ENCODE results near the gene SCYGR1.
"Not testable (repeated sequence)": the region's sequence is repeated elsewhere in the genome, so short reads cannot be mapped to it uniquely, and the experiment has no call there.

The SCYGR1 gene

DNA sequence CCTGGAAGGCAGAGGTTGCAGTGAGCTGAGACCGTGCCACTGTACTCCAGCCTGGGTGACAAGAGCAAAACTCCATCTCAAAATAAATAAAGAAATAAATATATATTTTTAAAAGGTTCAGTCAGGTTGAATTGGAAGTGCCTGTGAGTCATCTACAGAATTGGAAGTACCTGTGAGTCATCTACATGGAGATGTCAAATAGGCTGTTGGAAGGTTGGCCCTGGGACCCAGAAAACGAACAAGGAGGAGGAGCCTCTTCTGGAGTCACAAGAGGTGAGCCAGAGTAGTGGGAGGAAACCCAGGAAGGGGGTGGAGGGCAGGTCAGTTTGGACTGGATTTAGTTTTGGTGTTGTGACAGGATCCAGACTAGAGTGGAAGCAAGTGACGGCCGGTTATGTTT lies 15.2 kb upstream of the SCYGR1 start:
- no peak for DNase-seq (ENCODE audit: low read depth in 2 of 2)

DNA sequence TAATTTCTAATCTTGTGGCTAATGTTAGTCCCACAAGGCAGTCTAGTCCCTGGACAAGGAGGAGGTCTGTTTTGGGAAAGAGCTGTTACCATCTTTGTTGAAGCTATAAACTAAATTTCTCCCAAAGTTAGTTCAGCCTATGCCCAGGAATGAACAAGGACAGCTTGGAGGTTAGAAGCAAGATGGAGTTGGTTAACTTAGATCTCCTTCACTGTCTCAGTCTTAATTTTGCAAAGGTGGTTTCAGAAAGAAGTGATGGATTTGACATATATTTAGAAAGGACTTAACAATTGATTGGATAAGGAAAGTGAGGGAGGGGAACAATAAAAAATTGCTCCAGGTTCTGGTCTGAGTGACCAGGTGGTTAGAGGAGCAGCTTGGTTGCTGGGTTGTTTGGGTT lies 14.6 kb upstream of the SCYGR1 start:
- DNase-seq (ENCODE audit: low read depth in 2 of 2), result no peak

DNA sequence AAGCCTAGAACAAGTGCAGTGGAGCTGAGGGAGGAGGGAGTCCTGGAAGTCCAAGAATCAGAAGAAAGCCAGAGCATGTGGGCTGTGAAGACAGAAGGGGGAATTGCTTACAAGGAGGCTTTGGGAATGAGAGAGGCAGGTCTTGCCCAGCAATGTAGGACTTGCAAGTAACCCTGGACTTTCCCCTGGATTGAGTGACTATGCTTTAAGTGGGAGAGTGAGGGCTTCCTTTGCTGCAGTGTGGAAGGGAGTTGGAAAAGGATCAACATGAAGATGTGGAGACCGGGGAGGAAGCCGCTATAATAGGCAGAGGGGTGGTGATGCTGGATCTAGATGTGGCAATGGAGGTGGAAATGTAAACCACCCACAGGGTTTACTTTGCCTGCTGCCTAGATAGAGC lies 13.8 kb upstream of the SCYGR1 start:
- no peak for DNase-seq (ENCODE audit: low read depth in 2 of 2)

DNA sequence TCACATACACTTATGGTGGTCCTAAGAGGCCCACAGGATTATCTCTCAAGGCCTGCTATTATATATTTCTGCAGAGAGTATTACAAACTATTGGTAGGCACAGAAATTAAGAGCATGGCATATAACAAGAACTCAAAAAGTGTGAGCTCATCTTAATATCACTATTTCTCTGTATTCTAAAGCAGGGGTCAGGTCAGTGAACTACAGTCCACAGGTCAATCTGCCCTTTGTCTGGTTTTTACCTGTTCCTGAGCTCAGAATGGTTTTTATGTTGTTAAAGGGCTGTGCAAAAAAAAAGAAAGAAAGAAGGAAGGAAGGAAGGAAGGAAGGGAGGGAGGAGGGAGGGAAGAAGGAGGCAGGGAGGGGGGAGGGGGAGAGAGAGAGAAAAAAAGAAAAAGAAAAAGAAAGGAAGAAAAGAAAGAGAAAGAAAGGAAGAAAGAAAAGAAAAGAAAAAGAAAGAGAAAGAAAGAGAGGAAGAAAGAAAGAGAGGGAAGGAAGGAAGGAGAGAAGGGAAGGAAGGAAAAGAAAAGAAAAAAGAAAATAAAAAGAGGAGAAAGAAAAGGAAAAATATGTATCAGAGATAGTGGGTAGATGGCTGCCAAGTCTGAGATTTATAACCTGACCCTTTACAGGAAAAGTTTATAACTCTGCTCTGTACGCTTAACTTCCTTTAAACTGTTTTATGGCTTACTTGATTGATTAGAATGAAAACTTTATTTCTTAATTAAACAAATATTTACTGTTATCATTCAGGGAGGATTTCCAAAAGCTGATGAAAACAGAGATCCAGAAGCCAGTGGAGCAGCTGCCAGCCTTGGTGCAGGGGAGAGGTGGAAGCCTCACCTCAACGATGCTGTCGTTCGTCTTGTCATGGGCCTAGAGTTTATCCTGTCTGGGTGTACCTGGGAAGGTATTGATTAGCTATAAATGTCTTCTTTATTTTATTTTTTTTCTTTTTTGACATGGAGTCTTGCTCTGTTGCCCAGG lies 11.2 kb upstream of the SCYGR1 start:
- DNase-seq (ENCODE audit: low read depth in 2 of 2), result no peak

DNA sequence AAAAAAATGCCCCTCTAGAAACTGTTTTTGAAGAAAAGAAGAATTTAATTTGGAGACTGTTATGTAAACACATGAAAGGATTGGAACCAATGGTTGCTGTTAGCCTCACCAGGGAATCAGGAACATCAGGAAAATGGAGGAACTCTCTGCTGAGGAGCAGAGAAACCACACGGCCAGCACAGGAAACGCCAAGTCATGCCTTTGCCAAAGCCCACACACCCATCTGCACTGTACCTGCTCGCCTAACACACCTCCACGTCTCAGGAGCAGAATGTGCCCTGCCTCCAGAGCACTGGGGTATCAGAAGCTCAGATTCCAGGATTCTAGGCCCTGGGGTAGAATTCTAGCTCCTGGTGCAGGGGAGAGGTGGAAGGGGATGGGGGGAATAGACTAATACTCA lies 9.8 kb upstream of the SCYGR1 start:
- no peak for DNase-seq (ENCODE audit: low read depth in 2 of 2)

DNA sequence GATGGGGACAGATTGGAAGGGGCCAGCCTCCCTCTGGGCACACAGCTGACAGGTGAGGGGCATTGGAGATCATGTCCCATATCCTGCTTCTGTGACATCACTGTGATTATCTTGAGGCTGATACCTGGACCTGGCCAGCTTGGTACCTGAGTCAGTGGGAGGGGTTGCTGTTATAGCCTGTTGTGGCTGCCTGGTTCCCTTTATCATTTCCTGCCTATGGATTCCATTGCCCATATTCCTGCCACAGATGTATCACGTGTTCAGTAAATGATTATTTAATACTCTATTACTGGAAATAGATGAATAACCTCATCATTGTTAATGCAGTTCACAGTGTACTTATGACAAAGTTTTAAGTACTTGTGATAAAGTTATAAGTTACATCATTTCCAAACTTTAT lies 7.8 kb upstream of the SCYGR1 start:
- DNase-seq (ENCODE audit: low read depth in 2 of 2), result no peak

DNA sequence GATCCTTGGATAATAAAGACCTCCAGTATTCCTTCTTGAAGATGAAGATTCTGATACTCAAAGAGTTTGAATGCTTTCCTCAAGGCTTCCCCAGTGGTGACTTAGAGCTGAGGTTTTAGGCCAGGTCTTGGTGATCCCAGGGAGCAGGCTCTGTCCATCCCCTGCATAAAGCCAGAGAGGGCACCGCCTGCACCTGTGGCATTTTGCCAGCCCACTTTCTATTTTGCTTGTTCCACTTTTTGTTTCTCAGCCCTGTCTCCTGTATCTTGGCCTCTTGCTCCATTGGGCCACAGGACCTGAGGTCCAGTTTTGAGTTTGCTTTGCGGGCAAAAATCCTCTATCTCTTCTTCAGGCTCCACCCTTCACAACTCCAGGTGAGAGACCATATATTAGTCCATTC lies 6.7 kb upstream of the SCYGR1 start:
- DNase-seq (ENCODE audit: low read depth in 2 of 2), result no peak

DNA sequence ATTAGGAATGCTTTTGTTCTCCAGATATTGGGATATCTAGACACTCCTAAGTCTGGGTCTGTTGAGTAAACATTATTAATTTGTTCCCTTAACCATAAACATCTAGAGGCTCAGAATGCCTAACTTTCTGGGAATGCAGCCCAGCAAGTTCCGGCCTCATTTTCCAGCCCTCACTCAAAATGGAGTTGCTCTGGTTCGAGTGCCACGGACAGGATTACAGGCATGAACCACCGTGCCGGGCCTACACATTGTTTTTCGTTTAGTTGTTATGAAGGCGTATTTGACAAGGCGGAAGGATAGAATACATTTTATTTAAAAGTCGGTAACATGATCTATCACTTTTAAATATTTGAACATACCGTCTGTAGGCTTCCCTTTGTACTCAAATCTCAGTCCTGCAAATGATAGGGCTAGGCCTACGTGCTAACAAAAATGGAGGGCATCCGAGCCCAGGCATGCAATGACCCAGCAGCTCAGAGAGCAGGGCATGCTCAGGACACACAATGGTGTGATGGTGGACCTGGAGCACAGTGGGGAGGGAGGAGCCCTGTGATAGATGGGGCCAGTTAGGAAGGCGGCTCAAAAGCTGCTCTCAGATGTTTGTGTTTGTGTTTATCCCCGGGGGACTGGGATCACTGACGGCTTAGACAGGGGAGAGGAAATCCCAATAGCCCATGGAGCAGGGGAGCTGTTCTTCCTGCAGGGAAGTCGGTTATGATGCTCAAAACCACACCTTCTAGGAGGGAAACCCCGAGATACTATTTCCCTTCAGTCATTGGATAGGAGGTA lies 2.9 kb upstream of the SCYGR1 start:
- no peak for DNase-seq (ENCODE audit: low read depth in 2 of 2)

DNA sequence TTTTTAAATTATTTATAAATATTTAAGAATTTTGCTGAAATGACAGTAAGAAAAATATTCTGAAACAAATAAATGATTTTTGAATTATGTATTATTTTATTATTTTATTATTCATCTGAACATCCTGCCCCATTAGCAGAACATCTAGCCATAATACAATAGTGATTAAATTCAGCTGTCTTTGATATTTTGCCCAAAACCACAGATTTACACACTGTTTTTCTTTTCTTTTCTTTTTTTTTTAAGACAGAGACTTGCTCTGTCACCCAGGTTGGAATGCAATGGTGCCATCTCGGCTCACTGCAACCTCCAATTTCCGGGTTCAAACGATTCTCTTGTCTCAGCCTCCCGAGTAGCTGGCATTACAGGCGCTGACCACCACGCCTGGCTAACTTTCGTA lies 1.9 kb upstream of the SCYGR1 start:
- DNase-seq (ENCODE audit: low read depth in 2 of 2), result no peak

DNA sequence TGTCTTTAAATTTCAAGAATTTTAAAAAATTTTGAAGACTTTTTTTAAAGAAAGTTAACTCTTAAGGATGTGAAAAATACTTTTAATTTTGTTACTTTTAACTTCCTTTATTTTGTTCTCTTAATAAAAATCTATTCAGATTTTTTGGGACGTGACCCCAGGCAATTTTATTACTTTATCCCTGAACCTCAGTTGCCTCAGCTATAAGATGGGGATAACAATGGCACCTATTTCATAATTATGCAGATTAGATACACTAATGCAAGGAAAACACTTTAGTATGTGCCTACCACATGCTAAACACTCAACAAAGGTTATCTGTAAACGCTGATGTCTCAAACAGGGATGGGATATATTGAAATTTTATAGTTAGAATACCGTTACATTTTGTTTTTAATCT lies 1.5 kb upstream of the SCYGR1 start:
- no peak for DNase-seq (ENCODE audit: low read depth in 2 of 2)

DNA sequence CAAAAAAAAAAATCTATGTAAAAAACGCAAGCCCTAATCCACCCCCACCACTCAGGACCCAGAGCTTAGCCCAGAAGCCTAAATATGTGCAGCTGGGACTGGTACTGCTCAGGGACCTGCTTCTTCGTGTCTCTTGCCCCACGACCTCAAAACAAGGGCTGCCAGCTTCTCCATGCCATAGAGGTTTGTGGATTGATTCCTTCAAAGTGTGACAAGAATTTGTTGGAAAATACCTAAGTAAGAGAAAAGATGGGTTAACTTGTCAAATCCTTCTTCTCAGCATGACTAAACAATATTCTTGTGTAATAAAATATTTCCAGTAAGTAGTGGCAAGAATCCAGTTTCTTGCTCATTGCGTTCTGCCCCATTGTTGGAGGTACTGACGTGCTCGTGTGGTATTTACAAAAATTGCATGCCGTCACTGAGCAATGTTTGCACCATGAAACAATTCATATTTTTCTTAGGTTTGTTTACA lies 825 bp upstream of the SCYGR1 start:
- no peak for DNase-seq (ENCODE audit: low read depth in 2 of 2)

DNA sequence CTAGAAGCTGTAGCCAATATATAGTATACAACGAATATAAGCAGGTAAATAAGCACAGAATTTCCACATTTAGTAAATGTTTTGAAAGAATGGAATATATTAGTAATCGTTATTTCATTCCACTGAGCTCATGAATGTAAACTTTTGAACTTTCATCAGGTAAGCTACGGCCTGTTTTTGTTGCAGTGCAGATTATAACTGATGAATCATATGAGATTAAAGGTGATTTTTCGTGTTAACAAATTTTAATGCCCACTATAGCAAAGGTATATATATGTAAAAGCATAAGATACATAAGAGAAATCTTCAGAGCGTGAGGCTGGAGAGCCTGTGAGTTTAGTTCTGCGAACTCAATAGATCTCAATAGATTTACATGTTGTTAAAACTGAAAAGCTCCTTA lies 1.1 kb downstream of the SCYGR1 start:
- no peak for DNase-seq (ENCODE audit: low read depth in 2 of 2)

DNA sequence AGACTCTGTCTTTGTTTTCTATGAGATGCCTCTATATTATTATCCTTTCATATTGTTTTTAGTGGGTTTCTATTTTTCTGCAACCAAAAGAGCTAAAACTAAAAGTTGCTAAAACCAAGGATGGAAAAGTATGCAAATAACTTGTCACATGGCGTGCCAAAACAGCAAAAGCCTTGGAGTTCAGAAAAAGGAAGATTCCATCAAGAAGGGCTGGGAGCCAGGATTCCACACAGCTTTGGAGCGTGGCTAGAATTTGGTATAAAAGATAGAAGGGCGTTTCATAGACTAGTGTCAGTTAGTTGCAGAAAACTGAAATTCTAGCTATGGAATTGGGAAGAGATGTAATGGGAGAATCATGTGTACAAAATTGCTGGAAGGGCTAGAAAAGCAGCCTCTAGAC lies 4.1 kb downstream of the SCYGR1 start:
- no peak for DNase-seq (ENCODE audit: low read depth in 2 of 2)

DNA sequence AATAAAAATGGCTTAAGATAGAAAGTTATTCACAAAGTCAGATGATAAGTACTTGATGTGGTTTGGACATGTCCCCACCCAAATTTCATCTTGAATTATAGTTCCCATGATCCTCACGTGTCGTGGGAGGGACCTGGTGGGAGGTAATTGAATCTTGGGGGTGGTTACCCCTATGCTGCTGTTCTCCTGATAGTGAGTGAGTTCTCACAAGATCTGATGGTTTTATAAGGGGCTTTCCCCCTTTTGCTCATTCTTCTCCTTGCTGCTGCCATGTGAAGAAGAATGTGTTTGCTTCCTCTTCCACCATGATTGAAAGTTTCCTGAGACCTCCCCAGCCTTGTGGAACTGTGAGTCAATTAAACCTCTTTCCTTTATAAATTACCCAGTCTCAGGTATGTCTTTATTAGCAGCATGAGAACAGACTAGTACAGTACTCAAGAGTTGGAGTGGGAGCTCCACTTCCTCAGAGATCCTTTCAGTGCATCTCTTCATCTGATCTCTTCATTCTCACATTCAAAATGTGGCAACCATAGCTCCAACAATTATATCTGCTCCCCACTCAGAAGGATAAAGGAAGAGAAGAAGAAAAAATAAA lies 5.4 kb downstream of the SCYGR1 start:
- DNase-seq (ENCODE audit: low read depth in 2 of 2), result not testable (repeated sequence)

DNA sequence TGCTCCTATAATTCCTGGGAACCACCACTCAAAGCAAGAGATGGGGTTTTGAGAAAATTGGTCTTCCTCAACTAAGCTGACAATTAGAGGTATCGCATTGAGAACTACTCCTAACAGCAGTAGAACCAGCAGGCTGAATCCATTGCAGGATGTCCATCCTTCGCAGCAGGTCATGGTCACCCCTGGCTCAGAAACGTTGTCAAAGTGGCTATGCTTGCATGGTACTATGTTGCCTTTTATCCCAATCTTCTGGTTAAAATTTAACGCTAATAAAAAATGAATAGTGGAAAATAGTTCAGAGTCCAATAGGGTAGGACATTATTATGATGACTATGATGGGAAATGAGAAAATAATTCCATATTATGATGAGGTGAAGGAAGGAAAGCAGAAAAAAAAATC lies 8.7 kb downstream of the SCYGR1 start, which contains the start of gene TM4SF20:
TM4SF20 (minus strand) TSS at position 212 of the 400 bp plus-strand sequence; CDS start at position 174, 38 bp downstream.
- no peak for DNase-seq (ENCODE audit: low read depth in 2 of 2)

DNA sequence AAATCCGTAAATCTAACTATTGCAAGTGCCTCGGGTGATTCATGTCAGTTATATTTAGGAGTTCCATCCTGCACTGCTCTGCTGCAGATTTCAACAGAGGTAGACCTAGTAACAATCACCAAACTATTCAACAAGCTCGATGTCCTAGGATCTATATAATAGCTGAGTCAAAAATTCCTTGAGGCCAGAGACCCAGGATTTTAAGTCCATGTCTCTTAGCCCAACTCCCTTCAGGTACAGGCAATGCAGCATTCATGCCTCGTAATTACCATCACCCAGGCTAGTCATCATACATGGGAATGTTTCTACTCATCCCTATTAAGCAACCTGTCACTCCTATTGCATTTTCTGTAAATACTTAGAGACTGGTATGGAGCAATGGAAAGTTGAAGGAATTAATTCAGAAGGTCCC lies 9.4 kb downstream of the SCYGR1 start:
- DNase-seq (ENCODE audit: low read depth in 2 of 2), result no peak

DNA sequence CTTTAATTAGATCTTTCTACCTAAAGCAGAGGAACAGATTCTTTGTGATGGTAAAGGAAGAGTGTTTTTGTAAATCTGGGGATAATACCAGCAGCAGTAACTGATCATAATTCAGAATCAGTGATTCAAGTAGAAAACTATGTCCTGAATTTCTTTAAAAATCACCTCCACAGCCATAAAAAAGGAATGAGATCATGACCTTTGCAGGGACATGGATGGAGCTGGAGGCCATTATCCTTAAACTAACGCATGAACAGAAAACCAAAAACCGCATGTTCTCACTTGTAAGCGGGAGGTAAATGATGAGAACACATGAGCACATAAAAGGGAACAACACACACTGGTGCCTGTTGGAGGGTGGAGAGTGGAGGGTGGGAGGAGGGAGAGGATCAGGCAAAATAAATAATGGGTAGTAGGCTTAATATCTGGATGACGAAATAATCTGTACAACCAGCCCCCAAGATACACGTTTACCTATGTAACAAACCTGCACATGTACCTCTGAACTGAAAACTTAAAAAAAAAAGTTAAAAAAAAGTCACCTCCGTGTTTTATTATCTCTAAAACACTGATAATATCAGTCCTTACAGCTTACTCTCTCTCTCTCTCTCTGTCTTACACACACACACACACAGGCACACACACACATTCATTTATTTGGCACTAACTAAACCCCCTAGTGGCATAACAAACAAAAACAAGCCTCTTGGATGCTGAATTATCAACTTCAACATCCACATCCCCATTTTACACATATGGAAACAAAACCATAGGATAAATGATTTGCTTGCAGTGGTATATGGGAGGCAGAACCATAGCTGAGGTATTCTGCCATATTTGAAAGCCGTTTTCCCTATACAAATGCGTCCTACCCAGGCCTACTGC lies 10.0 kb downstream of the SCYGR1 start:
- no peak for DNase-seq (ENCODE audit: low read depth in 2 of 2)

DNA sequence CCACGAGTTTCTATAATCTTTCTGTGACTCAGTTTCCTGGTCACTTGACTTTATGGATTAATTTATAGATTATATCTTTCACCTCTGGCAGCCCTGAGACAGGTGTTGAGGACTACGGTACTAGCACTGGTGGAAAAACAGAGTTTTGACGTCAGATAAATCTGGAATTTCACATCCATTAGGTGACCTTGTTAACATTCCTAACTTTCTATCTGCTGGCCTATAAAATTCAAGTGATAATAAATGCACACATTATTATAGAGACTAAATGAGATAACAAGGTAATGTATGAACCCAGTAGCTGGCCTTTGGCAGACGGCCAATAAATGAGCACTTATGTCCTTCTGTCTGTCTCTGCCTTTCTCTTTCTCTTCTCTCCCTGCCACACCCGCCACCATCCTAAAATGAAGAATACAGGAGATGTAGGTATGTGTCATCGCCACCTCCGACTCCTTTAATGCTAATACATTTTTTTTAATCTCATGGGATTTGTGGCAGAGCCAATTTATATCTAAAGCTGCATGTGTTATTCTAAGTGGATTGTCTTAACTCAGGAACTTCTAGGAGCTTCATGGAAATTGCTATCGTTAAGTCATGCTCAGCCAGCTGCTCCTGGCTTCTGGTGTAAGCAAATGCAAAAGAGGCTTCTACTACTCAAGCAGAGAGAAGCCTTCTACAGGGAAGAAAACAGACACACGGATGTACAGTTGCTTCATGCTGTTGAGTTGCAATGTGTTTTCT lies 10.9 kb downstream of the SCYGR1 start:
- no peak for DNase-seq (ENCODE audit: low read depth in 2 of 2)

DNA sequence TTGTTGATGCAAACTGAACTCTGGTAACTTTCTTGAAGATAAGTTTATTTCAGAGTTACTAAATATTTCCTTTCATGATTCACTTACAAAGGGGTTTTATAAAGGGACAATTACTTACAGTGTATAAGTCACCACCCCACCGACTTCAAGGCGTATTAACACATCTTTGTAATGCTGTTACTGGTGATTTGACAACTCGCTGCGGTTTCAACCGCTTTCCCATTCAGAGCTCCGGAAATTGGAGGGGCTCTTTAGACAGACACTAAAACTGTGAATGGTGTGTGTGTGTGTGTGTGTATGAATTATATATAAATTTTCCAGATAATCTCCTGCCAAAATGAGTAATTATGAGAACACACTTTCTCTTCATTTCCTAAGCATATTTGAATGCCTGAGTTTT lies 13.6 kb downstream of the SCYGR1 start:
- DNase-seq (ENCODE audit: low read depth in 2 of 2), result no peak

DNA sequence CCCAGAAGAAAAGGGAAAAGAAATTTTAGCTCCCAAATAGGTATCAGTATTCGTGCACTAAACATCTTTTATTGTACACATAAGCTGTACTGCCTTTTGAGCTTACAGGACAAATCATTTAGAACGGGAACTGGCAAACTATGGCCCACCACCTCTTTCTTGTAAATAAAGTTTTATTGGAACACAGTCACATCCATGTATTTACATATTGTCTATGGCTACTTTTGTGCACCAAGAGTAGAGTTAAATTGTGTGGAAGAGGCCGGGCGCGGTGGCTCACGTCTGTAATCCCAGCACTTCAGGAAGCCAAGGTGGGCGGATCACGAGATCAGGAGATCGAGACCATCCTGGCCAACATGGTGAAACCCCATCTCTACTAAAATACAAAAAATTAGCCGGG lies 14.4 kb downstream of the SCYGR1 start:
- DNase-seq (ENCODE audit: low read depth in 2 of 2), result no peak
